BE2C (cell line): ENCODE results near the gene HTR2B.

Experiments used
- DNase-seq: peaks from one replicate; pipeline ENCODE4 v3.0.0-alpha.2; 2020
- H3K27me3 ChIP-seq: fragments of 250-450 bp; sonication (Bioruptor Pico); 2 replicates; pipeline ENCODE4 v1.5.1; 2020; ENCODE audit warnings: mild to moderate bottlenecking
- H3K36me3 ChIP-seq: fragments of 250-450 bp; sonication (Bioruptor Pico); 2 replicates; pipeline ENCODE4 v1.5.1; 2020; ENCODE audit warnings: mild to moderate bottlenecking
- H3K4me1 ChIP-seq: fragments of 250-450 bp; sonication (Bioruptor Pico); 2 replicates; pipeline ENCODE4 v1.5.1; 2020
- H3K4me3 ChIP-seq: 2 replicates; pipeline ENCODE4 v1.5.1; 2011; ENCODE audit warnings: low read depth, low read length
- H3K9me3 ChIP-seq: fragments of 250-450 bp; sonication (Bioruptor Pico); 2 replicates; pipeline ENCODE4 v1.5.1; 2020
- TF ChIP-seq, protein P1 (sequence below): IDR thresholded peaks from 2 replicates; pipeline ENCODE4 v1.5.1; 2012; ENCODE audit warnings: mild to moderate bottlenecking, low read depth, low read length

HTR2B gene

DNA sequence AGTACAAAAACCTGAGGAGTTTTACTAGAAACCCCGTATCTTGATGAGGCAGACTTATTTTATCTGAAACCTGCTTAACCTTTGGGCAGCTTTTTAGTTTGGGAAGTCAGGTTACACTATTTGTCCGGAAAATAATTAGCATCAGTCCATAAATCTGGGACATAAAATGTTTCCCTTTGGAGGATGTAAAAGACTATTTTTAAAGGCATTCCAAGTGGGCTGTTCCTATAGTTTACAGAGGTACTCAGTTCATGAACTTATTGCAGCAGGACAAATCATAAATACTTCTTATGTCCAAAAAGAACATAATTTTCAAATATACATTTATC is 6.3 kb downstream of the HTR2B start:
- H3K27me3 ChIP-seq: no peaks in the 10 kb centered on the region
- TF ChIP-seq, protein P1, sequence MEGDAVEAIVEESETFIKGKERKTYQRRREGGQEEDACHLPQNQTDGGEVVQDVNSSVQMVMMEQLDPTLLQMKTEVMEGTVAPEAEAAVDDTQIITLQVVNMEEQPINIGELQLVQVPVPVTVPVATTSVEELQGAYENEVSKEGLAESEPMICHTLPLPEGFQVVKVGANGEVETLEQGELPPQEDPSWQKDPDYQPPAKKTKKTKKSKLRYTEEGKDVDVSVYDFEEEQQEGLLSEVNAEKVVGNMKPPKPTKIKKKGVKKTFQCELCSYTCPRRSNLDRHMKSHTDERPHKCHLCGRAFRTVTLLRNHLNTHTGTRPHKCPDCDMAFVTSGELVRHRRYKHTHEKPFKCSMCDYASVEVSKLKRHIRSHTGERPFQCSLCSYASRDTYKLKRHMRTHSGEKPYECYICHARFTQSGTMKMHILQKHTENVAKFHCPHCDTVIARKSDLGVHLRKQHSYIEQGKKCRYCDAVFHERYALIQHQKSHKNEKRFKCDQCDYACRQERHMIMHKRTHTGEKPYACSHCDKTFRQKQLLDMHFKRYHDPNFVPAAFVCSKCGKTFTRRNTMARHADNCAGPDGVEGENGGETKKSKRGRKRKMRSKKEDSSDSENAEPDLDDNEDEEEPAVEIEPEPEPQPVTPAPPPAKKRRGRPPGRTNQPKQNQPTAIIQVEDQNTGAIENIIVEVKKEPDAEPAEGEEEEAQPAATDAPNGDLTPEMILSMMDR: no peak
- no peak for DNase-seq
- H3K4me1 ChIP-seq: no peaks in the 10 kb centered on the region
- H3K9me3 ChIP-seq: no peaks in the 10 kb centered on the region
- H3K36me3 ChIP-seq: peaks cover 3% of the 10 kb centered on the region
- H3K4me3 ChIP-seq: no peak overlapping the region

DNA sequence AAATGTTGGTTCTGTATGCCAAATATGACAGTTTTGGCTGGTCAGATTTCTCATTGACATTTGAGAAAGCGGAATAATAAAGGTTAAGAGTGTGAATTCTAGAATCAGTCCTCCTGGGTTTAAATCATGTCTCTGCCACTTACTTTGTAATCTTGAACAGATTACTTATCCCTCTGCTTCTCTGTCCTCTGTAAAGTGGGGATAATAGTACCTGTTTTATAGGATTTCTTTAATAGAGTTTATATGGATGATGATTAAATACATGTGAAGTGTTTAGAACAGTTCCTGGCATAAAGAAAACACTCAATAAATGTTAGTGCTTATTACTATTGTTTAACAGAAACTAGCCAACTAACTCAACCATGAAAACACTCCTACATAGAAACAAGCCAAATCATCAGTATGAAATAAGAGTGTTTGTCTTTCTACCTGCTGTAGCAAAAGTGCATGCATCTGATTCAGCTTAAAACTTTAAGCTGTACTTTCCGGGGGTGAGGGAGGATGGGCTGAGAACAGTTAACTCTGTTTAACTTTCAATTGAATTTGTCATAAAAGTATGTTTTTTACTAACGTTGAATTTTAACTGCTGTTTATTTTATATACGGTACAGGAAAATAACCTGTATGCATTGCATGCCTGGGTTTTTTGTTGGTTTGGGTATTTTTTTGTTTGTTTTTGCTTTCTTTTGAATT is 6.8 kb downstream of the HTR2B start:
- TF ChIP-seq, protein P1: no peak

DNA sequence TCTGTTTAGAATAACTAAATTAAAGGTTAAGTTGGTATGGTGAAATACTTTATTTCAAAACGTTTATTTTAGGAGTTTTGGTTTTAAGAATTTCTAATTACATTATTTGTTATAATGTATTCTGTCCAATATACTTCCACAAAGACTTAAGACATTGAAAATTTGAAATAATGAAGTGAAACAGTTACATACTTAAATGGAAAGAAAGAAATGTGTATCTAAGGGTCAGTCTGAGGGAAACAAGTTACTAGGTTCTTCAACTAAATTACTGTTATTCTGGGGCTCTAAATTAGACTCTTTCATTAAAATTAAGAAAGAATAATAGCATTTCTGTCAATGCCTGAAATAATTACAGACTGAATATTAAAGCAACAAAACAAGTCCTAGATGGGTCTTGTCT is 7.7 kb downstream of the HTR2B start:
- DNase-seq: no peak
- Histone ChIP-seq H3K4me3 (no peak overlapping the region), H3K36me3 (peaks cover 17% of the 10 kb centered on the region), H3K9me3 (no peaks in the 10 kb centered on the region), H3K4me1 (no peaks in the 10 kb centered on the region), H3K27me3 (no peaks in the 10 kb centered on the region)
- TF ChIP-seq, protein P1: no peak

More for the DNA sequence above, 6.8 kb downstream of the HTR2B start:
- no peak overlapping the region for H3K4me3 ChIP-seq
- H3K27me3 ChIP-seq: no peaks in the 10 kb centered on the region
- H3K4me1 ChIP-seq: no peaks in the 10 kb centered on the region
- peaks cover 8% of the 10 kb centered on the region for H3K36me3 ChIP-seq
- no peaks in the 10 kb centered on the region for H3K9me3 ChIP-seq
- no peak for DNase-seq

DNA sequence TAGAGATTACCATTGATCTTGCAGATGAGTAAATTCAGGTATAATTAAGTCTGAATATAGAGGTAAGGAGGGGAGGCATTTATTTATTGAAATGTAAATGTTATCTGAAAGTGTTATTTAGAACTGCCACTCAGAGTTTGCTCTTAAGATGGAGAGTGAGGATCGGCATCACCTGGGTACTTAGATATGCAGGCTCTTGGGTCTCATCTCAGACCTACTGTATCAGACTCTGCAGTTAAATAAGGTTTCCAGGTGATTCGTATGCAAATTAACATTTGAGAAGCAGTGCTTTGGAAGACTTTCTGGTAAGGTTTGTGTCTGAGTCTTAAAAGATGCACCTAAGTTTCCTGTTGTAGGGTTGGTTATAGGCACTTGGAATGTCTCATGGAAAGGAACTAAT is 9.2 kb downstream of the HTR2B start:
- DNase-seq: no peak
- Histone ChIP-seq H3K4me1 (no peaks in the 10 kb centered on the region), H3K36me3 (peaks cover 23% of the 10 kb centered on the region), H3K27me3 (no peaks in the 10 kb centered on the region), H3K9me3 (no peaks in the 10 kb centered on the region), H3K4me3 (no peak overlapping the region)
- TF ChIP-seq, protein P1: no peak

DNA sequence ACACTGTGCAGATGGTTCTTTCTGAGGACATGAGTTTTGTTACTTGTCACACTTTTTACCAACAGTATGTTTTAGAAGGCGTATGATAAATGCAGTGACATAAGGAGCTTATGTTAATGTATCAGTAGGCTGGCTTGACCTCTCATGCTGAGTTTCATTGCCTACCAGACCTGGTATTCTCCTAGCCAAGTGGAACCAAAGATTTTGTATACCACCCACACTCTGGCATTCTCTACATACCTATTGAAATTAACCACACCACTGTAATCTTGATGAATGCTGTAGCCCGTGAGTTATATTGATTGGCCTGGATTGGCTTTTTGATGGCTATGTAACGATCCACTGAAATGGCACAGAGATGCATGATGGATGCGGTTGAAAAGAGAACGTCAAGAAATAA is 11.4 kb downstream of the HTR2B start:
- Histone ChIP-seq H3K4me3 (no peak overlapping the region), H3K9me3 (no peaks in the 10 kb centered on the region), H3K27me3 (no peaks in the 10 kb centered on the region), H3K4me1 (no peaks in the 10 kb centered on the region; the same call in 1 of the 2 replicates), H3K36me3 (peaks cover 40% of the 10 kb centered on the region)
- no peak for DNase-seq
- TF ChIP-seq, protein P1: no peak

DNA sequence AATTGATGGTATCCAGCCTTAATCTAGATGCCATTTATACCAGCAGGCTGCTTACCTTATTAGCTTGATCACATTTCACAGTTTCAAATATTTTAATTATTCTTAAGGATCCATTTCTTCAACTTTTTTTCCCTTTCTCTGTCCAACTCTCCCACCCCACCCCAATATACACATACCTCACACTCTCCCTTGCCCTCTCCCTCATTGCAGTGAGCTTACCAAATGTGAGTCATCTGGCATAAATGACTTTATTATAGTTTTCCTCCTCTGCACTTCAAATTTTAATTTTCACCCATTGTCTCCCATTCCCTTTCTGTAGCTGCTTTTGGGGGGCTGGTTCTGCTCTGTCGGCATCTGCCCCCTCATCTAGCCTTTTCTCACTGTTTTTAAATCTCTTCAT is 12.9 kb downstream of the HTR2B start:
- no peaks in the 10 kb centered on the region for H3K9me3 ChIP-seq
- TF ChIP-seq, protein P1: no peak
- no peaks in the 10 kb centered on the region; the same call in 1 of the 2 replicates for H3K4me1 ChIP-seq
- DNase-seq: no peak
- no peaks in the 10 kb centered on the region for H3K27me3 ChIP-seq
- no peak overlapping the region for H3K4me3 ChIP-seq
- peaks cover 48% of the 10 kb centered on the region for H3K36me3 ChIP-seq
